Caki2 (cell line): Measurements from ENCODE around the gene MASP1. TPM values are rescaled to one million over a fixed set of nuclear protein-coding genes. Genes with fewer than 3 reads are reported as not detected.
"Not testable (repeated sequence)": the region's sequence is repeated elsewhere in the genome, so short reads cannot be mapped to it uniquely, and the experiment has no call there.

Experiments used
- DNase-seq: peaks from one replicate; pipeline ENCODE4 v3.0.0-alpha.2; 2015; ENCODE audit warnings: low read depth
- in situ Hi-C: cut with HindIII; loops from 2 replicates; pipeline ENCODE4 v1.10.0; 2016; ENCODE audit warnings: low sequenced_read_pairs, low pct_unique_long_range_greater_than_20kb, mixed read lengths
- total RNA-seq: library from RNA; depleted of rRNA; stranded (reverse); fragments of >200 nt; shearing (Covaris generic); gene quantifications from 2 replicates; pipeline ENCODE4 v1.2.3, GENCODE V29; 2014; ENCODE audit warnings: low replicate concordance

MASP1 gene
- total RNA-seq, 1 experiment from 2014 or later: not detected

- DNase-seq: no peak
- in situ Hi-C loops: no loop called here
Observed at GRCh38 chr3:187251599-187251998, 39.9 kb downstream of the MASP1 start.

- DNase-seq: no peak
- in situ Hi-C loops: no loop called here
Observed at GRCh38 chr3:187247398-187247797, 44.1 kb downstream of the MASP1 start.

- in situ Hi-C loops: no loop called here
- DNase-seq: no peak
Observed at GRCh38 chr3:187243933-187244524, 47.5 kb downstream of the MASP1 start.

- in situ Hi-C loops: no loop called here
- no peak for DNase-seq
Observed at GRCh38 chr3:187242900-187243299, 48.6 kb downstream of the MASP1 start.

- in situ Hi-C loops: no loop called here
- DNase-seq: no peak
Observed at GRCh38 chr3:187242435-187242834, 49.1 kb downstream of the MASP1 start.

GRCh38 chr3:187238835-187239234 lies 52.7 kb downstream of the MASP1 start:
- DNase-seq, in situ Hi-C loops: not testable (repeated sequence)

- DNase-seq: no peak
- in situ Hi-C loops: no loop called here
Observed at GRCh38 chr3:187238239-187238638, 53.3 kb downstream of the MASP1 start.

- DNase-seq: no peak
- in situ Hi-C loops: no loop called here
Observed at GRCh38 chr3:187237741-187238140, 53.8 kb downstream of the MASP1 start.

GRCh38 chr3:187236962-187237361 lies 54.6 kb downstream of the MASP1 start:
- in situ Hi-C loops: no loop called here
- no peak for DNase-seq

- no peak for DNase-seq
- in situ Hi-C loops: no loop called here
Observed at GRCh38 chr3:187230011-187230410, 61.5 kb downstream of the MASP1 start.

- DNase-seq: no peak
- in situ Hi-C loops: no loop called here
Observed at GRCh38 chr3:187228740-187229139, 62.8 kb downstream of the MASP1 start.

GRCh38 chr3:187227658-187228258 lies 63.8 kb downstream of the MASP1 start:
- in situ Hi-C loops: no loop called here
- DNase-seq: peak; percentile 57

- in situ Hi-C loops: loop anchor here (25.0 kb wide), 1 partner anchor 464 kb away; no protein-coding TSS in a partner anchor
- no peak for DNase-seq
Observed at GRCh38 chr3:187223799-187224198, 67.7 kb downstream of the MASP1 start.

GRCh38 chr3:187222801-187223200 lies 68.7 kb downstream of the MASP1 start:
- in situ Hi-C loops: loop anchor here (25.0 kb wide), 1 partner anchor 464 kb away; no protein-coding TSS in a partner anchor
- no peak for DNase-seq

- in situ Hi-C loops: loop anchor here (25.0 kb wide), 1 partner anchor 472 kb away; no protein-coding TSS in a partner anchor
- DNase-seq: no peak
Observed at GRCh38 chr3:187215460-187215859, 76.1 kb downstream of the MASP1 start.

- in situ Hi-C loops: loop anchor here (25.0 kb wide), 1 partner anchor 474 kb away; no protein-coding TSS in a partner anchor
- no peak for DNase-seq
Observed at GRCh38 chr3:187213616-187214015, 77.9 kb downstream of the MASP1 start.

- in situ Hi-C loops: loop anchor here (25.0 kb wide), 1 partner anchor 475 kb away; no protein-coding TSS in a partner anchor
- DNase-seq: no peak
Observed at GRCh38 chr3:187212705-187213104, 78.8 kb downstream of the MASP1 start.

GRCh38 chr3:187212196-187212545 lies 79.4 kb downstream of the MASP1 start:
- in situ Hi-C loops: loop anchor here (25.0 kb wide), 1 partner anchor 475 kb away; no protein-coding TSS in a partner anchor
- no peak for DNase-seq

GRCh38 chr3:187211532-187212195 lies 79.9 kb downstream of the MASP1 start:
- in situ Hi-C loops: loop anchor here (25.0 kb wide), 1 partner anchor 476 kb away; no protein-coding TSS in a partner anchor
- no peak for DNase-seq
